GM13976 (cell line): Measurements from ENCODE around the gene ALCAM.

ENCODE experiments used
- DNase-seq: peaks from one replicate; pipeline ENCODE4 v3.0.0; 2012; ENCODE audit warnings: low spot score
- CTCF ChIP-seq: IDR thresholded peaks from 2 replicates; pipeline ENCODE4 v1.5.1; 2012; ENCODE audit warnings: borderline replicate concordance, mild to moderate bottlenecking; ENCODE audit not compliant: insufficient read depth; ENCODE audit errors: extremely low read depth, missing control alignments, control extremely low read depth
- in situ Hi-C: fragments of 300-500 bp; cut with MboI; formaldehyde crosslinking; loops from one replicate; pipeline ENCODE4 v1.12.0; 2022; ENCODE audit warnings: low sequenced_read_pairs, mixed read lengths, inconsistent platforms; ENCODE audit not compliant: unreplicated experiment

The ALCAM gene

GRCh38 chr3:105409364-105409763 is 42.7 kb downstream of the ALCAM start:
- in situ Hi-C loops: no loop called here
- TF ChIP-seq CTCF: no peak
- DNase-seq: no peak

- TF ChIP-seq CTCF: no peak
- no peak for DNase-seq
- in situ Hi-C loops: no loop called here
These were observed 46.7 kb downstream of the ALCAM start for GRCh38 chr3:105413343-105413887.

GRCh38 chr3:105414841-105415240 is 48.1 kb downstream of the ALCAM start:
- no peak for TF ChIP-seq CTCF
- no peak for DNase-seq
- in situ Hi-C loops: no loop called here

- no peak for DNase-seq
- in situ Hi-C loops: no loop called here
- no peak for TF ChIP-seq CTCF
These were observed 49.2 kb downstream of the ALCAM start for GRCh38 chr3:105415951-105416350.

- in situ Hi-C loops: no loop called here
- DNase-seq: no peak
- no peak for TF ChIP-seq CTCF
These were observed 51.0 kb downstream of the ALCAM start for GRCh38 chr3:105417525-105418289.

- in situ Hi-C loops: no loop called here
- no peak for TF ChIP-seq CTCF
- no peak for DNase-seq
These were observed 55.9 kb downstream of the ALCAM start for GRCh38 chr3:105422645-105423044.
